H9 (cell line): Measurements from ENCODE around the gene KCNMA1. TPM values are rescaled to one million over a fixed set of nuclear protein-coding genes. Genes with fewer than 3 reads are reported as not detected.

Experiments
- DNase-seq: peaks from one replicate; pipeline ENCODE4 v3.0.0-alpha.2; 2017
- H2AFZ ChIP-seq: one replicate; pipeline ENCODE4 v1.6.1; 2013; ENCODE audit warnings: mild to moderate bottlenecking, low read length, control low read depth, moderate library complexity
- H2AK5ac ChIP-seq: 2 replicates; pipeline ENCODE4 v1.6.1; 2013; ENCODE audit warnings: low read length, control low read depth, mixed read lengths; ENCODE audit not compliant: insufficient read length
- H2BK120ac ChIP-seq: one replicate; pipeline ENCODE4 v1.6.1; 2013; ENCODE audit warnings: low read depth, mild to moderate bottlenecking, low read length, control low read depth, inconsistent platforms; ENCODE audit not compliant: poor library complexity, severe bottlenecking
- H2BK12ac ChIP-seq: 2 replicates; pipeline ENCODE4 v1.6.1; 2013; ENCODE audit warnings: low read length, control low read depth, mixed read lengths, low read depth; ENCODE audit not compliant: insufficient read length
- H2BK15ac ChIP-seq: 2 replicates; pipeline ENCODE4 v1.6.1; 2013; ENCODE audit warnings: low read depth, low read length, control low read depth
- H2BK20ac ChIP-seq: one replicate; pipeline ENCODE4 v1.6.1; 2013; ENCODE audit warnings: low read depth, mild to moderate bottlenecking, low read length, control low read depth, inconsistent platforms; ENCODE audit not compliant: poor library complexity, severe bottlenecking
- H2BK5ac ChIP-seq: 2 replicates; pipeline ENCODE4 v1.6.1; 2013; ENCODE audit warnings: low read length, control low read depth, mixed read lengths; ENCODE audit not compliant: insufficient read length
- H3K14ac ChIP-seq: 2 replicates; pipeline ENCODE4 v1.6.1; 2013; ENCODE audit warnings: low read length, control low read depth; ENCODE audit not compliant: insufficient read depth
- H3K18ac ChIP-seq: 2 replicates; pipeline ENCODE4 v1.6.1; 2013; ENCODE audit warnings: low read depth, mild to moderate bottlenecking, mixed read lengths, low read length, control low read depth; ENCODE audit not compliant: insufficient read length
- H3K23ac ChIP-seq: 2 replicates; pipeline ENCODE4 v1.6.1; 2013; ENCODE audit warnings: low read length, control low read depth, mixed read lengths, low read depth; ENCODE audit not compliant: insufficient read length
- H3K23me2 ChIP-seq: 2 replicates; pipeline ENCODE4 v1.6.1; 2013; ENCODE audit warnings: low read depth, mild to moderate bottlenecking, mixed read lengths, low read length, control low read depth; ENCODE audit not compliant: insufficient read length, poor library complexity, severe bottlenecking
- H3K27ac ChIP-seq: 2 replicates; pipeline ENCODE4 v1.5.1; 2013; ENCODE audit warnings: low read length, control low read depth, mixed read lengths, low read depth; ENCODE audit not compliant: insufficient read length
- H3K27me3 ChIP-seq: 2 replicates; pipeline ENCODE4 v1.6.1; 2013; ENCODE audit warnings: low read length, control low read depth, inconsistent platforms; ENCODE audit not compliant: insufficient read depth
- H3K4ac ChIP-seq: 2 replicates; pipeline ENCODE4 v1.6.1; 2013; ENCODE audit warnings: low read depth, mild to moderate bottlenecking, control low read depth, inconsistent platforms, low read length, moderate library complexity
- H3K4me1 ChIP-seq: 2 replicates; pipeline ENCODE4 v1.6.1; 2013; ENCODE audit warnings: low read length, control low read depth, inconsistent platforms; ENCODE audit not compliant: insufficient read depth
- H3K4me2 ChIP-seq: 2 replicates; pipeline ENCODE4 v1.6.1; 2013; ENCODE audit warnings: low read length, control low read depth, mixed read lengths; ENCODE audit not compliant: insufficient read length, insufficient read depth
- H3K56ac ChIP-seq: 2 replicates; pipeline ENCODE4 v1.6.1; 2013; ENCODE audit warnings: low read depth, mild to moderate bottlenecking, mixed read lengths, low read length, control low read depth; ENCODE audit not compliant: insufficient read length
- H3K79me1 ChIP-seq: 2 replicates; pipeline ENCODE4 v1.6.1; 2013; ENCODE audit warnings: low read depth, mild to moderate bottlenecking, moderate library complexity, low read length, control low read depth, inconsistent platforms; ENCODE audit not compliant: insufficient read depth, poor library complexity, severe bottlenecking
- H3K79me2 ChIP-seq: 2 replicates; pipeline ENCODE4 v1.6.1; 2013; ENCODE audit warnings: low read length, control low read depth, inconsistent platforms; ENCODE audit not compliant: insufficient read depth
- H3K9ac ChIP-seq: 2 replicates; pipeline ENCODE4 v1.6.1; 2013; ENCODE audit warnings: low read length, control low read depth, mixed read lengths; ENCODE audit not compliant: insufficient read length; ENCODE audit errors: extremely low read depth
- H3K9me3 ChIP-seq: one replicate; pipeline ENCODE4 v1.6.1; 2013; ENCODE audit warnings: low read depth, low read length, inconsistent platforms; ENCODE audit not compliant: control insufficient read depth
- H3T11ph ChIP-seq: one replicate; pipeline ENCODE4 v1.6.1; 2013; ENCODE audit warnings: mild to moderate bottlenecking, low read length, control low read depth, inconsistent platforms
- H4K20me1 ChIP-seq: one replicate; pipeline ENCODE4 v1.6.1; 2013; ENCODE audit not compliant: control insufficient read depth, insufficient read length, insufficient read depth
- H4K5ac ChIP-seq: 2 replicates; pipeline ENCODE4 v1.6.1; 2013; ENCODE audit warnings: low read depth, mild to moderate bottlenecking, mixed read lengths, low read length, control low read depth; ENCODE audit not compliant: insufficient read length
- H4K8ac ChIP-seq: replicated peaks from 2 replicates; pipeline ENCODE4 v1.6.1; 2013; ENCODE audit warnings: low read length, control low read depth, mixed read lengths, low read depth; ENCODE audit not compliant: insufficient read length
- H4K91ac ChIP-seq: 2 replicates; pipeline ENCODE4 v1.6.1; 2013; ENCODE audit warnings: low read depth, mild to moderate bottlenecking, moderate library complexity, mixed read lengths, low read length, control low read depth; ENCODE audit not compliant: insufficient read length
- H3K27ac Mint-ChIP-seq, 3 experiments: 2 replicates in 2 of 3; 3 replicates in 1 of 3; pipeline ENCODE4 v1.8.0; 2020 to 2021; ENCODE audit warnings: mixed read lengths in 3 of 3, mild to moderate bottlenecking in 1 of 3, moderate library complexity in 1 of 3
- H3K27me3 Mint-ChIP-seq: 2 replicates; pipeline ENCODE4 v1.8.0; 2021; ENCODE audit warnings: low read depth, mild to moderate bottlenecking, moderate library complexity, mixed read lengths
- H3K36me3 Mint-ChIP-seq, 3 experiments: 2 replicates in 2 of 3; 3 replicates in 1 of 3; pipeline ENCODE4 v1.8.0; 2020 to 2021; ENCODE audit warnings: low read depth in 3 of 3, mixed read lengths in 3 of 3; ENCODE audit not compliant: insufficient read depth in 1 of 3
- H3K4me1 Mint-ChIP-seq, 2 experiments: 2 replicates each; pipeline ENCODE4 v1.8.0; 2020; ENCODE audit warnings: mixed read lengths in 2 of 2
- H3K4me3 Mint-ChIP-seq, 2 experiments: 2 replicates in 1 of 2; 3 replicates in 1 of 2; pipeline ENCODE4 v1.8.0; 2020 to 2021; ENCODE audit warnings: mild to moderate bottlenecking in 2 of 2, mixed read lengths in 2 of 2, moderate library complexity in 1 of 2
- H3K9me3 Mint-ChIP-seq, 2 experiments: 2 replicates in 1 of 2; 3 replicates in 1 of 2; pipeline ENCODE4 v1.8.0; 2020; ENCODE audit warnings: mild to moderate bottlenecking in 2 of 2, mixed read lengths in 2 of 2, moderate library complexity in 1 of 2
- CTCF ChIP-seq: fragments of 200-600 bp; sonication (generic); conservative IDR thresholded peaks from 3 replicates; pipeline ENCODE4 v1.8.0; 2021; ENCODE audit warnings: antibody characterized with exemption, mild to moderate bottlenecking
- WGBS: extraction: QIAGEN DNeasy Blood & Tissue Kit; methylation state at CpG from one replicate; pipeline ENCODE4 v1.1.7; 2013; ENCODE audit warnings: missing lambda C conversion rate, low lambda C conversion rate, mixed read lengths; ENCODE audit not compliant: insufficient read length; ENCODE audit errors: extremely low coverage; 5-methylcytosine and 5-hydroxymethylcytosine counted together
- total RNA-seq: library from RNA; stranded (reverse); gene quantifications from 2 replicates; pipeline ENCODE4 v1.2.1, GENCODE V29; 2021

Gene KCNMA1
- total RNA-seq, 1 experiment from 2014 or later = 2.0 TPM

- H3K27ac Mint-ChIP-seq = 0 out of 7 replicates have a peak overlapping the region, but pooled peaks of 1 of the 3 experiments have one; percentile 23
- DNase-seq = no peak
- Histone ChIP-seq H3T11ph (no peak overlapping the region), H3K18ac (no peak overlapping the region), H4K91ac (no peak overlapping the region), H3K14ac (no peak overlapping the region), H2BK5ac (no peak overlapping the region), H4K8ac (no peak overlapping the region), H3K23ac (no peak overlapping the region), H3K9ac (no peak overlapping the region), H3K79me2 (no peaks in the 10 kb centered on the region), H3K9me3 (no peaks in the 10 kb centered on the region), H3K27ac (no peak overlapping the region), H3K56ac (no peak overlapping the region), H2BK15ac (no peak overlapping the region), H3K4ac (no peak overlapping the region), H2BK20ac (no peak overlapping the region), H3K4me2 (no peak overlapping the region), H2BK12ac (no peak overlapping the region), H3K27me3 (no peaks in the 10 kb centered on the region), H3K79me1 (no peaks in the 10 kb centered on the region), H4K20me1 (no peaks in the 10 kb centered on the region), H2AK5ac (no peak overlapping the region), H3K23me2 (no peaks in the 10 kb centered on the region), H3K4me1 (0 out of 2 replicates have a peak, but pooled peaks cover under 1% of the 10 kb centered on the region), H4K5ac (no peak overlapping the region), H2AFZ (no peak overlapping the region), H2BK120ac (no peak overlapping the region)
- no peak for TF ChIP-seq CTCF
- no CpG with 5 or more reads among the region's 4 CpGs for WGBS
- no peak overlapping the region for H3K4me3 Mint-ChIP-seq
- peaks cover 1 to 4% of the 10 kb centered on the region in 2 experiments for H3K4me1 Mint-ChIP-seq
- no peaks in the 10 kb centered on the region for H3K27me3 Mint-ChIP-seq
- H3K9me3 Mint-ChIP-seq = no peaks in the 10 kb centered on the region
- no peaks in the 10 kb centered on the region for H3K36me3 Mint-ChIP-seq
Observed at GRCh38 chr10:77071001-77071511, 566.6 kb downstream of the KCNMA1 start.
